ENCODE data around the gene TMPRSS7. TPM values are rescaled to one million over a fixed set of nuclear protein-coding genes. Genes with fewer than 3 reads are reported as not detected.

Gene TMPRSS7
- total and polyA plus RNA-seq, 2 experiments from 2014 or later = not detected

DNA sequence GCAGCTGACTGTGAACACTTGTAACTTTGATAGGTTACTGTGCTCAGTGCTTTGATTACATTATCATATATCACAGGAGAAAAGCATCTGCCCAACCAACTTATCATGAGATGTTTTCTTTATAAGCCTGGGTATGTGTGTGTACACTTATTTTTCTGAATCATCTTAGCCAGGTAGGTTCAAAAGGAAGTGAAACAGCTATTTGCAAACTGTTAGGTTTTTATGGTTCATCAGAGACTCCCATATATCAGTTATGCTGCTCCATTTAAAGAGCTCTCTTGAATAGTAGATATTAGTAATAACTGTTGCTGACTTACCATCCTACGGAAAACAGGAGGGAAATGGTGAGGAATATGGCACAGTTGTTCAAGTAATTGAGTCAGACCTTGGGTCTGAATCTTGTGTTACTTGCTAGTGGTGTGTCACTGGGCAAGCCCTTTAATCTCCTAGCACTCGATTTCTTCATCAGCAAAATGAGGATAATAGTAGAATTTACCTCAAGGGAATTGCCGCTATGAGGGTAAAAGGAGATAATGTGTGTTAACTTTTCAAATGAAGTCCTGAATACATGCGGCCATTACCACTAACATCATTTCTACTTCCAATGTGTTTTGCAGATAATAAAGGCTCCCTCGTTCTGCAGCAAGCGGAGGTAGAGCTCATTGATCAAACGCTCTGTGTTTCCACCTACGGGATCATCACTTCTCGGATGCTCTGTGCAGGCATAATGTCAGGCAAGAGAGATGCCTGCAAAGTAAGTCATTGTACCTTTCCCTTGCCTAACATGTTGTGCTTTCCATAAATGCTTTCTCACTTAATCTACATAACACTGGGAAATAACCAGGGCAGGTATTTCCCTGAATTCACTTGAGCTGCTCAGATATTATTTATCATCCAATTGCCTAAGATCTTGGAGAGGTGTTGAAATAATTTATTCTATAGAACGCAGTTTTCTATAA, 43.9 kb downstream of the TMPRSS7 start:
- TF ChIP-seq ZNF114 (CRISPR knock-in tag; IDR thresholded peaks at IDR 0.05) (no peak), REST (IDR thresholded peaks at IDR 0.05; ENCODE audit: unreplicated experiment) (no peak), POLR2AphosphoS5 (IDR thresholded peaks at IDR 0.05; ENCODE audit: low read depth) (no peak), EZH2phosphoT487 (IDR thresholded peaks at IDR 0.05; ENCODE audit: unreplicated experiment) (no peak), JUNB (IDR thresholded peaks at IDR 0.05; ENCODE audit: unreplicated experiment) (no peak), STAT1 (IDR thresholded peaks at IDR 0.05; ENCODE audit: unreplicated experiment) (no peak), NANOG (IDR thresholded peaks at IDR 0.05; ENCODE audit: borderline replicate concordance) (no peak), CREB1 (CRISPR knock-in tag; IDR thresholded peaks at IDR 0.05; ENCODE audit: low read depth) (no peak), ZNF331 (CRISPR knock-in tag; IDR thresholded peaks at IDR 0.05; ENCODE audit: low read depth) (no peak), ZNF462 (CRISPR knock-in tag; IDR thresholded peaks at IDR 0.05) (no peak), EZH2 (IDR thresholded peaks at IDR 0.05; ENCODE audit: low read depth, unreplicated experiment) (no peak)
- TF ChIP-seq, protein P1, sequence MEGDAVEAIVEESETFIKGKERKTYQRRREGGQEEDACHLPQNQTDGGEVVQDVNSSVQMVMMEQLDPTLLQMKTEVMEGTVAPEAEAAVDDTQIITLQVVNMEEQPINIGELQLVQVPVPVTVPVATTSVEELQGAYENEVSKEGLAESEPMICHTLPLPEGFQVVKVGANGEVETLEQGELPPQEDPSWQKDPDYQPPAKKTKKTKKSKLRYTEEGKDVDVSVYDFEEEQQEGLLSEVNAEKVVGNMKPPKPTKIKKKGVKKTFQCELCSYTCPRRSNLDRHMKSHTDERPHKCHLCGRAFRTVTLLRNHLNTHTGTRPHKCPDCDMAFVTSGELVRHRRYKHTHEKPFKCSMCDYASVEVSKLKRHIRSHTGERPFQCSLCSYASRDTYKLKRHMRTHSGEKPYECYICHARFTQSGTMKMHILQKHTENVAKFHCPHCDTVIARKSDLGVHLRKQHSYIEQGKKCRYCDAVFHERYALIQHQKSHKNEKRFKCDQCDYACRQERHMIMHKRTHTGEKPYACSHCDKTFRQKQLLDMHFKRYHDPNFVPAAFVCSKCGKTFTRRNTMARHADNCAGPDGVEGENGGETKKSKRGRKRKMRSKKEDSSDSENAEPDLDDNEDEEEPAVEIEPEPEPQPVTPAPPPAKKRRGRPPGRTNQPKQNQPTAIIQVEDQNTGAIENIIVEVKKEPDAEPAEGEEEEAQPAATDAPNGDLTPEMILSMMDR (conservative IDR thresholded peaks at IDR 0.05; ENCODE audit: low read depth in 2 of 2) = no peak
- TF ChIP-seq, protein P2, sequence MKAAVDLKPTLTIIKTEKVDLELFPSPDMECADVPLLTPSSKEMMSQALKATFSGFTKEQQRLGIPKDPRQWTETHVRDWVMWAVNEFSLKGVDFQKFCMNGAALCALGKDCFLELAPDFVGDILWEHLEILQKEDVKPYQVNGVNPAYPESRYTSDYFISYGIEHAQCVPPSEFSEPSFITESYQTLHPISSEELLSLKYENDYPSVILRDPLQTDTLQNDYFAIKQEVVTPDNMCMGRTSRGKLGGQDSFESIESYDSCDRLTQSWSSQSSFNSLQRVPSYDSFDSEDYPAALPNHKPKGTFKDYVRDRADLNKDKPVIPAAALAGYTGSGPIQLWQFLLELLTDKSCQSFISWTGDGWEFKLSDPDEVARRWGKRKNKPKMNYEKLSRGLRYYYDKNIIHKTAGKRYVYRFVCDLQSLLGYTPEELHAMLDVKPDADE (IDR thresholded peaks at IDR 0.05) = no peak
- Mint-ChIP-seq H3K27me3 (ENCODE audit: insufficient read depth, low read depth, poor library complexity) (peaks cover 1% of the 10 kb centered on the region), H3K4me1 (peaks cover 12% of the 10 kb centered on the region), H3K36me3 (ENCODE audit: low read depth) (no peaks in the 10 kb centered on the region), H3K4me3 (no peak overlapping the region), H3K9me3 (no peaks in the 10 kb centered on the region), H3K27ac (no peak overlapping the region)
- H3K36me3 ChIP-seq (ENCODE audit: insufficient read depth) = no peaks in the 10 kb centered on the region
- no peaks in the 10 kb centered on the region for H3K79me2 ChIP-seq (replicated peaks; ENCODE audit: insufficient read depth)
- no peak overlapping the region for H3K27ac ChIP-seq (ENCODE audit: low read depth)
- H3K4me1 ChIP-seq (ENCODE audit: insufficient read depth) = peaks cover 7% of the 10 kb centered on the region; the same call in 1 of the 2 replicates
- H3K4me2 ChIP-seq = no peak overlapping the region
- ATAC-seq = no peak
- H2AFZ ChIP-seq = no peak overlapping the region
- no peaks in the 10 kb centered on the region for H4K20me1 ChIP-seq (replicated peaks; ENCODE audit: insufficient read depth)
- no peaks in the 10 kb centered on the region for H3K9me2 ChIP-seq (ENCODE audit: insufficient read depth)
- no peaks in the 10 kb centered on the region for H3K27me3 ChIP-seq (ENCODE audit: insufficient read depth)
- no peaks in the 10 kb centered on the region for H3F3A ChIP-seq (replicated peaks; ENCODE audit: low read depth)
- no peak for DNase-seq (ENCODE audit: low spot score)
- no peak overlapping the region for H3K4me3 ChIP-seq

All from GM23338 (cell line).